NCI-H1092 (cell line): Measurements from ENCODE around the gene SUSD6.
A peak's percentile ranks its signal among the peaks of the same experiment; 100 is the strongest.

Source experiments
- DNase-seq: peaks from one replicate; lab custom pipeline; 2025; lab: John Stamatoyannopoulos, UW

Gene SUSD6

DNA sequence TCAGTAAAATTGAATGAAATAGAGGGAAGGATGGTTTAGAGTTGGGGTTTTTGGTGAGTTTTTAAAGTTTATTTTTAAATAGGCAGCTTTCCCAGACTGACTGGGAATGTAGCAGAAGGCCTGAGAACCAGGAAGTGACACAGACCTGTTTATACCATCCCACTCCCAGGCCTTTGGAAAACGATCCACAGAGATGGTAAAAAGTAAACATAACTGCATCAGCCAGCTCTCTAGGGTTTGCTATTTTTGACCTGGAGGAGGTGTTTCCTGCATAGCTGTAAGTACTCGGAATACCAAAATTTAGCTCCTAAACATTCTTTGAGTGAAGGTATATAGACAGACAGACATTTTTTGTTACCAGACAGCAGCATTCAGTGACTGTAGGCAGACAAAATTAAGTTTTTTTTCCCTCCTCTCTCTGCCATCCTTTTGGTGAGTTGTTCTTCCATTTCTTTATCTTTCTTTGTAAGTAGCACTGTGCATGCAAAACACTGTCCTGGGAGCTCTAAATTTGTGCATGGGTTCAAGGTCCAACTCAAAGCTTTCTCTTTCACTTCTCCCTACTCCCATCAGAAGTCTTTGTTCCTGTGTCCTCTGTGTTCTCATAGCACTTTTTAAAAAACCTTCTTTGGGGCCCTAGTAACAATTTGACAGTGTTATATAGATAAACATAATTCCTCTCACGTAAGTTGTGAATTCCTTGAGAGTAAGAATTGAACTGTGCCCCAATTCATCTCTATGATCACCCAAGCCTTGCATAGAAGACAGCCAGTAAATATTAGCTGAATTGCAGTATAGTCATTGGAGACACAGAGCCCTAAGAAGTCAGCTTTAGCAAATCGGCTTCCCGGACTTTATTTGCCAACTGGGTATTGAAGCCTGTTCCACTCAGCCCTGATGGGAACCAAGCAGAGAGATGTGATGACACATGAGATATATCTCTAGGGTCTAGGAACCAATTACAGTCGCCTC, 37.4 kb downstream of the SUSD6 start:
- DNase-seq: no peak

DNA sequence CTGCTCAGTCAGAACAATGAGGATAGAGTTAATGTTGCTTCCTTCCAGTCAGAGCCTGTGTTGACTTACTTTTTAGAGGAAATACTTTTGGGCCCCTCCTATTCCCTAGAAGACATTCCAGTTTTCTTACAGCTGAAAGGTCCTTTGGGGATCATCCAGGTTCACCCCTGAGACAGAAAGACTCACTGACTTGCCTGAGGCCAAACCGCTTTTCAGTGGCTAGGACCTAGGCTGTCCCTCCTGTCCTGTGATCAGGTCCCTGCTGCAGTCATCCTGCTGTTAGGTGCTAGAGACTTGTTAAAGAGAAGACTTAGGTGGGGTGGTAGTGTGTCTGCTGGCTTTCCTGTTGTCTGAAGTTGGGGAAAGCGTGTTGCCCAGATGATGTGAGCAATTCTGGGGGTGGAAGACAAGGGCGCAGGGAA, 39.6 kb downstream of the SUSD6 start:
- no peak for DNase-seq

DNA sequence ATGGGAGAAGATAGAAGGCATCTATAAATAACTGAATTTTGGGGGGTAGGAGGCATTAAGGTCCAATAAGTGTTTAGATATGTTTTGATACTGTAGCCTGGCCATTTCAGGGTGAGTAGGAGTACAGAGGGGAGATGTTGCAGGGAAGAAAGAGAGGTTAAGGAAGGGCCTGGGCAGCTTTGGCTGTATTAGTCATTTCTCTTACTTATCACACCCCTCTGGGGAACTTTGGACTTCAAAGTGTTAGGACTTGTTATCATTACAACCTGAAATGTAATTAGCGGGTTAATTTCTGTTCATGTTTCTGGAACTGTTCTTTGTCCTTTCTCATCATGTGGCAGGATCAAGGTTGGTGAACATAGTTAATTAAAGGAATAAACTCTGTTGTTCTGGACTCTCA, 40.3 kb downstream of the SUSD6 start:
- no peak for DNase-seq

DNA sequence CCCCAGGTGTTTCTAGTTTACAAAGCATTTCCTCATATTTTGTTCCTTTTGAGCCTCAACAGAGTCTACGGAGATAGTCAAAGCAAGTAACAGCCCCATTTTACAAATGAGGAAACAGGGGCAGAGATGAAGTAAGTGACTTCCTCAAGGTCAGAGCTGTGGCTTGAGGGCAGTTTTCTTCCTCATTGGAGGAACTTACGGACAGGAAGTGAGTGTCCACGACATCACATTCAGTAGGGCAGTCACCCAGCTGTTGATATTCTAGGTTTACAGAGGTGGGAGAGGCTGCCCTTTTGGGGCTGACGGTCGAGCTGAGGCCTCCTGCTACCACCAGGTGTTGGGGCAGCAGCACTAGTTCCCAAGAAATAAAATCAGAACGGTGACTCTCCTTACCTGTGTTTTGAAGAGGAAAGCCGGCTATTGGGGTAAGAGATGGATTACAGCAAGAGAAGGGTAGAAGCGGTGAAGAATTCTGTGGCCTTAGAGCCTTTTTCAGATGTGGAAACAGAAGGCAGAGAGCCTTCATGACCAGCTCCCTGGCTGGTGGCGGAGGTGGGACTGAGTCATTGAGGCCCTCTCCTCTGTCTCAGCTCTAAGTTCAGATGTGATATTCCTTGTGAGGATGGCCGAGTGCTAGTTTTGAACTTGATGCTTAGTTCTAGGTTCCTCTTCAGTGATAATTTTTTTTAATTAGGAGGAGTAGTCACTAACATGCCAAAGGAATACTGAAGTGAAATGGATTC, 41.7 kb downstream of the SUSD6 start:
- no peak for DNase-seq

DNA sequence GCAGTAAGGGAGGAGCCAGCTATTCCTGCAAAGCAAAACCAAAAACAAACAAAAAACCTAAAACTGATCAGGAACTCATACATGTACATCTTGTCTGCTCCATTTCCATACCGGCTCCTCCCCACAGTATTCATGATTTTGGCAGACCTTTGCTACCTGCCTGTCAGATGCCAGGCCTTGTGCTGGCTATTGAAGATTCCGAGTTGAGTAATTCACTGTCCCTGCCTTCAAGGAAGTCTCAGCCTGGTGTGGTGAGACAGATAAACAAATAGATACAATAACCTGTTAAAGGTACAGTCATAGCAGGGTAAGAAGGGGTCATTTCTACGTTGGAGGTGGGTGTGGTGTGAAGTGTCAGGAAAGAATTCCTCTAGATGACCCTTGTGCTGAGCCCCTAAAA, 42.7 kb downstream of the SUSD6 start:
- no peak for DNase-seq

DNA sequence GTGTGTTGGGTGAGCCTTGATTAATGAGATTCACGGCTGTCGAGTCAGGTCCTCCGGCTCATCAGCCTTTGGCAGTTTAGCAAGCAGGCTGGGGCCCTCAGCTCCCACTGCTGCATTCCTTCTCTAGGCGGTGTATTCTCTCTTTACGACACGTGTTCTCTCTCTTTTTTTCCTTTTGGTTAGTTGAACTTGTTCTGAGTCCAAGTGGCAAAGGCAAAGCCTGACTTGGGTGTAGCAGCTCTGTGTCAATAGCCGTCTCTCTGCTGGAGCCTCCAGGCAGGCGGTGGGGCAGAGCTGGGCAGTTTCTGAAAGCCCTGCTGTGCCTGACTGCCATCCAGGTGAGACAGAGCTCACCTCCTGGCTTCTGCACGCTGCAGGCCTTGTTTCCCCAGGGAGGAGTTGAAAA, 46.6 kb downstream of the SUSD6 start:
- peak; percentile 14 for DNase-seq

DNA sequence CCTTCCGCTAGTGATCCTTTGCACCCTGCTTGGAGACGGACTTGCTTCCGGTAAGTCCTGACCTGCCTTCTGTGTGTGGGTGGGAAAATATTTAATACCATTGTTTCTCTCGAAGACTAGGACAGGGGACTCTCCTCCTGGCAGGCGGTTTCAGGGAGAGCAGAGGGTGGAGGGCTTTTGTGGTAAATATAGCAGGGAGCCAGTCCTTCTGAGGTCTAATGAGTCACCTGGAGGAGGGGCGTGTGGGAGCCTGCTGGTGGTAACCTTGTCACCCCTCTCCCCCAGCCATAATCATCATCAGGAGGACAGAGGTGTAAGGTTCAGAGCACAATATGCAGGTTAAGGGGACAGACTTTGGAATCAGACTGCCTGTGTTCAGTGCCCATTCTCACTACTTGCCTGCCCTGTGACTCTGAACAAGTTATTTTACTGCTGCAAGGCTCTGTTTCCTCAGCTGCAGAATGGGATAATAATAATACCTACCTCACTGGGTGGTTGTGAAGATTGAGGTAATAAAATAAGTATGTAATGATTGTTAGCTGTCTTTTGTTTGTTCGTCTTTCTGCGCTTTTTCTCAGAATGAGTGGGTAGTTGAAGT, 47.4 kb downstream of the SUSD6 start:
- DNase-seq: no peak

DNA sequence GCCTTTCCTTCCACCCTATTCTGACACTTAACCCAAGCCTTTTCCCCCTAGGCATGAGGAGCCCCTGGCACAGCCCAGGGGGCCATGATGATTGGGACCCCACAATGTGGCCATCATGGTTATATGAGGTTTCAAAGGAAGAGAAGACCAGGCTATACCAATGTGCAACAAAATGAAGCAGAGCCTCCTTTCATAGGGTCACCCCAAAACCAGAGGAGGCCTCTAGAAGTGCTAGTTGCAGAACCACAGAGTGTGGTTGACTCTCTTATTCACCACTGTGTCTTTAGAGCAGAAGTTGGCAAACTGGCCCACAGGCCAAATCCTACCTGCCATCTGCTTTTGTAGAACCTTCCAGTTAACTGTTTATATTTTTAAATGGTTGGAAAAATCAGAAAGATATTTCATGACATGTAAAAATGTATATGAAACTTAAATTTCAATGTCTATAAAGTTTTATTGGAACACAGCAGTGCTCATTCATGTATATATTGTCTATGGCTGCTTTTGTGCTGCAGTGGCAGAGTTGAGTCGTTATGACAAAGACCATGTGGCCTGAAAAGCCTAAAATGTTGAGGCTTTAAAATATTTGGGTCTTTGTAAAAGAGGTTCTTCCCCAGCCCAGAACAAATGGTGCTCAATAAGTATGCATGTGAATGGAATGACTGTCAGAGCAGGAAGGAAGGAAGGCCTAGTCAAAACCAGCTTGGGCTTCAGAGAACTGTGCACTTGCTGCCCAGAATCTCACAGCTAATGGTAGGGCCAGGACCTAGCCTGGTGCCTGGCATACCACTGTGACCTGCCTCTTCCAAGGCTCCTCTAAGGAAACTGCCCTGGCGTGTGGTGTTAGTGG, 49.2 kb downstream of the SUSD6 start:
- no peak for DNase-seq

DNA sequence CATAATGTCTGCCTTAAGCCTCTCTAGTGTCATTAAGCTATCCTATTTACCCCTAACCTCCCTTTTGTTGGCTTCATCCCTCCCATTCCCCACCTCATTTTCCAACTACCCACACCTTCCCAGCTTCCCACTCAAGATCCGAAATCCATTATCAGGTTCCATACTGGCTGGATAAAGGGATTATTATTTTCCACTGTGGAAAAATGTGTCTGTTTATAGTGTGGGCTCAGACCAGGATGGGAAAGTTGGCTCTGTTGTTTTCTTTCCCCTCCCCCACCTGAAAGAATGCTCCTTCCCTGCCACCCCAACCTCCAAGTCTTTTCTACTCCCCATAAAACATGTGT, 49.8 kb downstream of the SUSD6 start:
- DNase-seq: no peak

DNA sequence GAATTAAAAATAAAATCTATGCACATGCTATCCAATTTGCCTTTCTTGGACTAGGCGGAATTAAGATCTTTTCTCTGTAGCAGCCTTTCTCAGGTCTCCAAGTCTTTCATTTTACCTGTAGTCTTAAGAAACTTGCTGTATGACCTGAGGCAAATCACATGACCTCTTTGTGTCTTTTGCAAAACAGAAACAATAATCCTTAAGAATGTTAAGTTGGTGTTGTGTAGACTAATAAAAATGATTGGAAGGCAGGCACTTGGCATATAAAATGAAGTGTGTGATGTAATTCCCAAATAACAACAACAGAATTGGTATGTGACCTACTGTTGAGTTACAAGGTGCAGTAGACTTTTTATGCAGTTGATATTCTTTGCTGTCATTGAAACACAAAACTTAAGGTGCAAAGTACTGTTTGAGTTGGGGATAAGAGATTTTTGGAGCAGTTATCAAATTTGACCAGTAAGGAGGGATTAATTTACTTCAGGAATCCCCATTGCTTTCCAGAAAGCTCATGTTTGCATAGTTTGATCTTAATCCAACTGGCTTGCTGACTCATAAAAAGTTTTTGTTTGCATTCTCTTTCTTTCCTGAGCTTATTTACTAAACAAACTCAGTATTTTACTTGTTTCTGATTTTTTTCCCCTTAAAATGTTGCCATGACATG, 51.4 kb downstream of the SUSD6 start:
- no peak for DNase-seq

DNA sequence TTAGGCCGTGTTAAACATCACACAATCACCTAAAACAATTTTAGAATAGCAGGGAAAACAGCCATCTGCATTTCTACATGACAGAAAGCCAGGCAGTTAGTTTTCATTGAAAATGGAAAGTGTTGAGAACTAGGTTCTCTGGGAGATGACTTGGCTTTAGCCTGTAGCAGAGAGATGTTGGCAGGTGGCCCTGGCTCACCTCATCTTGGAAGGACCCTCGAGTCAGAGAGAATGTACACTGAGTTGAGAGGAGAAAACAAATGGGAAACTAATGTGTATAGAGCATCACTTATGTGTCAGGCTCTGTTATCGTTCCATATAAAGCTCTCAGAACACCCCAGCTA, 51.9 kb downstream of the SUSD6 start:
- no peak for DNase-seq

DNA sequence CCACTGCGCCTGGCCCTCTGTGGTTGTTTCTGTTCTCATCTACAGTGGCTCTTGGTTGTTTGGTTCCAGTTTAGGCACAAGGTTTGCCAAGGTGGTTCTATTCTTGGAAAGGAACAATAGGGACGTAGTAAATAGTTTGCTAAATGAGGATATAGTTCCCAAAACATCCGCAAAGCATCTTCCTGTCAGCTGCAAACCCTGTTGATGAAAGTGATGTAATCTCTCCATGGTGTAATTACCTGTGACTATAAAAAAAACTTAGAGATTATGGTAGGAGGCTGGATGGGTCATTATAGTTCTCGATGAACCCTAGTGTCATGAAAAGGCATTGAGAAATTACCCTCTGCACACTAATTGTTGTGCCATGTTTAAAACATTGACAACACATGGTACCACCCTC, 52.9 kb downstream of the SUSD6 start:
- no peak for DNase-seq

DNA sequence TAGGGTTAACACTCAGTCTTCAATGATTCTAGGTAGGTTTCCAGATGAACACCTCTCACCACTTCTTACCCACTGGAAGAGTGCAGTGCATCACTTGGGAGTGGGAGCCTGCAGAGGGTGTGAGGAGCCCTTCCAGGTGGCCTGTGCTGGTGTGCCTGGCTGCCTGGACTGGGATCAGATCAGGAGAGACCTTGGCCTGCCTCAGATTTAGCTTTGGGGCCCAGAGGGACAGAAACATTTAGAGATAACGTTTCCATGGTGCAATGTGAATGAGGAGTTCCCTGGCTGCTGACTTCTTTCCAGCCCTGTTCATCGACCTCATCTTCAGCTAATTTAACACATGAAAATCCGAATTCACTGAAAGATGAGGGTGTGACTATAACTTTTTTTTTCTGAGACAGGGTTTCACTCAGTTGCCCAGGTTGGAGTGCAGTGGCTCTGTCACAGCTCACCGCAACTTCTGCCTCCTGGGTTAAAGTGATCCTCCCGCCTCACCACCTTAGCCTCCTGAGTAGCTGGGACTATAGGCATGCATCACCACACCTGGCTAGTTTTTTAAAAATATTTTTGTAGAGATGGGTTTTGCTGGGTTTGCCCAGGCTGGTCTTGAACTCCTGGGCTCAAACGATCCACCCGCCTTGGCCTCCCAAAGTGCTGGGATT, 53.6 kb downstream of the SUSD6 start:
- DNase-seq: no peak

DNA sequence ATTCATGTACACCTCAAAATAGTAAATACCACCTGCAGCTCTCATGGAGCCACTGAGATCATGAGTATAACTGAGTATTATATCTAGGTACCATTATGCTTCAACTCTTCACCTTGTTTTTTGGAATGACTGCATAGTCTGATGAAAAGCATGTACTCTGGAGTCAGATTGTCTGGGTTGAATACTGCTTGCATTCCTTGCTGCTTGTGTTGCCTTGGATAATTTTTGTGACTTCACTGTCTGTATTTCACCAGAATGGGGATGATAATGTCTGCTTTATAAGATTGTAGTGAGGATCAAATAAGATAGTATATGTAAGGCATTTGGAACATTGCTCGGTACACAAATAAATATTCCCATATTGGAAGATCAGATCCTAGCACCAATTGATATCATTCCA, 54.2 kb downstream of the SUSD6 start:
- DNase-seq: no peak

DNA sequence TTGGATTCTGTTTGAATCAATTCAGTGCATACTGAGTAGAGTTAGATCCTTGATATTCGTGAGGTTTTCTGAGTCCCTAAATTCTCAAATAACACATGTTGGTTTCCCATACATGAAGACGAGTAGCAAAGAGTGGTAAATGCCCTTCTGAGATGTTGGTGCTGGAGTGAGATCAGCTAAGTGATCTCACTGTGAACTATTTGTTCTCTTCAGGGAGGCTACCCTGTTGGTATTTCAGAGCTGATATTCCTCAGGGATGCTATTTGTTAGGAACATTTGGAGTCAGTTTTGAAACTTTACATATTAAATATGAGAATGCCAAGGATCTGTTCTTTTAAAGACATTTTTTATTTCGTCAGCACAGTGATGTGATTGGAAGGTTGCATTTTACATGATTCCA, 54.7 kb downstream of the SUSD6 start:
- DNase-seq: no peak

DNA sequence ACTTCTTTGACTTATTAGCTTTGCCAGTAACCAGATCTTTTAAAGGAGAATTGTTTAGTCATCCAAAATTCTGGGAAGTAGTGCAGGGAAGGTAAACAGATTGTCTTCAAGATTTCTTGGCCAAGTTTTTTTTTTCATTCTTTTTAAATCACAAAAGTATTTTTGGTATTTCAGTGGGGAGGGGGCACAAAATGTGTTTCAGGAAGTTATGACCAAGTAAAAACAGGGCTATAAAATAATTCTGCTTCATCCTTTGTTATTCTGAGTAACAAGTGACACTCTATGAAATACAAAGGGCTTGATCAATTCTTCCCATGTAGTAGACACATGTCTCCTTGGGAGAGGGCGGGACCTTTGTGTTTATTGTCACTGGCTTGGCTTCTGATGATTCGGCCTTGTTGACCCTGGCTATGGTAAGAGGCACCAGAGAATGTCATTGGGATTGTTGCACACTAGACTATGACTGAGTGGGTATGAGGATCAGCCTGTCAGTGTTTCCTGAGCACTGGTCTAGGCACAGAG, 55.4 kb downstream of the SUSD6 start:
- DNase-seq: no peak

DNA sequence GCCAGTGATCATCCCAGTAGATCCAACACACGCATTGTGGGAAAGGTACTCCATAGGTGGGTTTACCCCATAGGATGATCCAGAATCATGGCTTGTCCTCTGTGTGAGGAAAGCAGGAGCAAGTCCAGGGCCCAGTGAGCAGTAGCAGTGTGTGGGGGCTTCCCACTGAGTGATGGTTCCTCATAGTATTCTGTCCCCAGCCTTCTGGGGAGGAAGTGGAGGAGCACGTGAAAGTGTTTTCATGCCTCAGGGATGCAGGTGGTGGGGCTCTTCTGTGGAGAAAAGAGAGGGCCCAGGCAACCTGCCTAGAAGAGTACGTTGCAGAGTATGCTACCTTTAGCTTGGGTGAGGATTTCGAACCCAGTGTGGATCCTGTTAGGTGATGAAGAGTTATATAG, 56.5 kb downstream of the SUSD6 start:
- no peak for DNase-seq

DNA sequence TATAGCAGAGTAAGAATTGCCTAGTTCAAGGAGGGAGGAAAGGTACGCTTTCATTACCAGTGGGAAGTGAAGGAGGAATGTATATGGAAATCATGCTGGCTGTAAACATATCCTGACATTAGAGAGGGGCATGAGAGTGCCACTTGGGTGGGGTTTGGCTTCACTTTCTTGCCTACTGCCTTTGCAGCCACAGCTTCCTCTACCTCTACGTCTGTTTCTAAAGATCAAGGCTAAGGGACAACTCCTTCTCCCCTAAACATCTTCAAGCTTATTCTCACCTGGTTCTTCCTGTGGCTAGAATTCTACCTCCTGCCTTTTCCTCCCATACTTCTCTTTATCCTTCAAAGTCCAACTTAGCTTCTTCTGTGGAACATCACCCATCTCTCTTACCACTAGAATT, 58.0 kb downstream of the SUSD6 start:
- no peak for DNase-seq

DNA sequence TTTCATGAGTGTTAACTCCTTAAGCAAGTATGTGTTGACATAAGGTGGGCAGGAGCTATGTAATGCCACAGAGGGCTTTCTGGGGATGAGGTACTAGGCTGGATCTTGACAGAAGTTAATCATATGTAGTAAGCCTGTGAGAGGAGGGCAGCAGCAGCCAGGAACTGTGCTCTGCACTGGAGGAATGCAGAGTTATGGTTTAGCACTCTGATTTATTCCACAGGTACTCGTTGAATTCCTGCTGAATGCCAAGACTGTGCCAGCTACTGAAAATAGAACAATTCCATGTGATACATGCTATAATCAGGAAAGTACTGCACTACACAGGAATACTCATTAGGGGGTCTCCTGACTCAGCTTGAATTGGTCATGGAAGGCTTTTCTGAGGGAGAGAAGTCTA, 58.7 kb downstream of the SUSD6 start:
- DNase-seq: no peak

DNA sequence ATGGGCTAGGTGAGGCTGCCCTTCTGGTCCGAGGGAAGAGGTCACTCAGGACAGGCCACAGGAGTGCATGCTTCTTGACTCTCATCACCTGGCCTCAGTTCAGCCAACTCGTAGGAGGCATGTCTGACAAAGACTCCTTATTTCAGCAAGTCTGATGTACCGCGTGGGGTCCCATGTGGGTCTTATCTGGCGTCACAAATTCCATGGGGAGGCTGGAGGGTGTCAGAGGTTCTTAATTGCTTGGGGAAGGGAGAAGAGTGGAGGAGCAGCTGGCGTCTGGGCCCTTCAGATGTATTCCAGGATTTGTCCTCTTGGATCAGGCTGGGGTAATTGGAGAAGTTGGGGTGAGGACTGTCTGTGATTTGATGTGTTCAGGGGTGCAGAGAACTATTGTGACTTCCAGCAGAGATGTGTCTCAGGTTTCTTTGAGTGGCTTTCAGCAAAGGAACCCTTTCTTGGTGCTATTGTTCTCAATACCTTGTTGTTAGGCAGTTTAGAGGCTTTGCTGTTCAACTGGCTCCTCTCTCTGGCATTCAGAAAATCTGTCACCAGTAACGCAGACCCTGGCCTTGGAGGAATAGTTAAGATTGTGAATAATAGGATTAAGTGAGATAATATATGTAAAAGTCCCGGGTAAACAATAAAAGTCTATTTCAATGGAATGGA, 60.1 kb downstream of the SUSD6 start:
- no peak for DNase-seq
